ENCODE results near the gene TRPC3.

The TRPC3 gene

GRCh38 chr4:121977251-121978171 lies 25.7 kb upstream of the TRPC3 start:
- H3K9me3 ChIP-seq (ENCODE audit: control insufficient read depth in 1 of 2, low read length in 2 of 2) = no peaks in the 10 kb centered on the region
- H3K4me1 ChIP-seq (ENCODE audit: control insufficient read depth in 1 of 2, insufficient read depth in 2 of 2, low read length in 2 of 2) = no peaks in the 10 kb centered on the region
- no peak overlapping the region for H3K4me3 ChIP-seq (ENCODE audit: low read depth in 1 of 2, low read length in 2 of 2)
- H3K9ac ChIP-seq (ENCODE audit: low read depth in 1 of 2, low read length in 2 of 2) = no peak overlapping the region
- no peak overlapping the region for H3K27ac ChIP-seq (ENCODE audit: low read depth, low read length)
- no peaks in the 10 kb centered on the region for H3K27me3 ChIP-seq (ENCODE audit: control insufficient read depth in 1 of 2, insufficient read depth in 2 of 2, low read length in 2 of 2)
- no peaks in the 10 kb centered on the region for H3K36me3 ChIP-seq (ENCODE audit: control insufficient read depth in 1 of 2, insufficient read depth in 2 of 2, low read length in 2 of 2)

GRCh38 chr4:121975784-121976183 lies 23.9 kb upstream of the TRPC3 start:
- H3K9me3 ChIP-seq (ENCODE audit: control insufficient read depth in 1 of 2, low read length in 2 of 2) = no peaks in the 10 kb centered on the region
- no peaks in the 10 kb centered on the region for H3K36me3 ChIP-seq (ENCODE audit: control insufficient read depth in 1 of 2, insufficient read depth in 2 of 2, low read length in 2 of 2)
- no peak overlapping the region for H3K9ac ChIP-seq (ENCODE audit: low read depth in 1 of 2, low read length in 2 of 2)
- H3K27me3 ChIP-seq (ENCODE audit: control insufficient read depth in 1 of 2, insufficient read depth in 2 of 2, low read length in 2 of 2) = no peaks in the 10 kb centered on the region
- H3K27ac ChIP-seq (ENCODE audit: low read depth, low read length) = no peak overlapping the region
- no peak overlapping the region for H3K4me3 ChIP-seq (ENCODE audit: low read depth in 1 of 2, low read length in 2 of 2)
- no peaks in the 10 kb centered on the region for H3K4me1 ChIP-seq (ENCODE audit: control insufficient read depth in 1 of 2, insufficient read depth in 2 of 2, low read length in 2 of 2)

- H3K27ac ChIP-seq (ENCODE audit: low read depth, low read length) = no peak overlapping the region
- no peaks in the 10 kb centered on the region for H3K36me3 ChIP-seq (ENCODE audit: control insufficient read depth in 1 of 2, insufficient read depth in 2 of 2, low read length in 2 of 2)
- no peak overlapping the region for H3K4me3 ChIP-seq (ENCODE audit: low read depth in 1 of 2, low read length in 2 of 2)
- H3K4me1 ChIP-seq (ENCODE audit: control insufficient read depth in 1 of 2, insufficient read depth in 2 of 2, low read length in 2 of 2) = no peaks in the 10 kb centered on the region
- H3K9ac ChIP-seq (ENCODE audit: low read depth in 1 of 2, low read length in 2 of 2) = no peak overlapping the region
- no peaks in the 10 kb centered on the region for H3K9me3 ChIP-seq (ENCODE audit: control insufficient read depth in 1 of 2, low read length in 2 of 2)
- peaks cover 0 to 3% of the 10 kb centered on the region in 2 donors for H3K27me3 ChIP-seq (ENCODE audit: control insufficient read depth in 1 of 2, insufficient read depth in 2 of 2, low read length in 2 of 2)
These were observed 22.0 kb upstream of the TRPC3 start for GRCh38 chr4:121973816-121974215.

- Histone ChIP-seq H3K9ac (ENCODE audit: low read depth in 1 of 2, low read length in 2 of 2) (no peak overlapping the region), H3K4me3 (ENCODE audit: low read depth in 1 of 2, low read length in 2 of 2) (no peak overlapping the region), H3K36me3 (ENCODE audit: control insufficient read depth in 1 of 2, insufficient read depth in 2 of 2, low read length in 2 of 2) (no peaks in the 10 kb centered on the region), H3K27me3 (ENCODE audit: control insufficient read depth in 1 of 2, insufficient read depth in 2 of 2, low read length in 2 of 2) (peaks cover 3 to 9% of the 10 kb centered on the region in 2 donors), H3K9me3 (ENCODE audit: control insufficient read depth in 1 of 2, low read length in 2 of 2) (no peaks in the 10 kb centered on the region), H3K4me1 (ENCODE audit: control insufficient read depth in 1 of 2, insufficient read depth in 2 of 2, low read length in 2 of 2) (no peaks in the 10 kb centered on the region), H3K27ac (ENCODE audit: low read depth, low read length) (no peak overlapping the region)
These were observed 17.0 kb upstream of the TRPC3 start for GRCh38 chr4:121968859-121969258.

GRCh38 chr4:121964958-121965357 lies 13.1 kb upstream of the TRPC3 start:
- H3K27me3 ChIP-seq (ENCODE audit: control insufficient read depth in 1 of 2, insufficient read depth in 2 of 2, low read length in 2 of 2) = peaks cover 0 to 9% of the 10 kb centered on the region in 2 donors
- H3K4me1 ChIP-seq (ENCODE audit: control insufficient read depth in 1 of 2, insufficient read depth in 2 of 2, low read length in 2 of 2) = no peaks in the 10 kb centered on the region
- H3K4me3 ChIP-seq (ENCODE audit: low read depth in 1 of 2, low read length in 2 of 2) = no peak overlapping the region
- no peaks in the 10 kb centered on the region for H3K9me3 ChIP-seq (ENCODE audit: control insufficient read depth in 1 of 2, low read length in 2 of 2)
- no peaks in the 10 kb centered on the region for H3K36me3 ChIP-seq (ENCODE audit: control insufficient read depth in 1 of 2, insufficient read depth in 2 of 2, low read length in 2 of 2)
- no peak overlapping the region for H3K27ac ChIP-seq (ENCODE audit: low read depth, low read length)
- H3K9ac ChIP-seq (ENCODE audit: low read depth in 1 of 2, low read length in 2 of 2) = no peak overlapping the region

- Histone ChIP-seq H3K9me3 (ENCODE audit: control insufficient read depth in 1 of 2, low read length in 2 of 2) (no peaks in the 10 kb centered on the region), H3K27me3 (ENCODE audit: control insufficient read depth in 1 of 2, insufficient read depth in 2 of 2, low read length in 2 of 2) (no peaks in the 10 kb centered on the region), H3K4me3 (ENCODE audit: low read depth in 1 of 2, low read length in 2 of 2) (no peak overlapping the region), H3K9ac (ENCODE audit: low read depth in 1 of 2, low read length in 2 of 2) (no peak overlapping the region), H3K27ac (ENCODE audit: low read depth, low read length) (no peak overlapping the region), H3K4me1 (ENCODE audit: control insufficient read depth in 1 of 2, insufficient read depth in 2 of 2, low read length in 2 of 2) (no peaks in the 10 kb centered on the region), H3K36me3 (ENCODE audit: control insufficient read depth in 1 of 2, insufficient read depth in 2 of 2, low read length in 2 of 2) (no peaks in the 10 kb centered on the region)
These were observed 9.0 kb upstream of the TRPC3 start for GRCh38 chr4:121960818-121961217.

GRCh38 chr4:121958777-121959176 lies 6.9 kb upstream of the TRPC3 start:
- H3K36me3 ChIP-seq (ENCODE audit: control insufficient read depth in 1 of 2, insufficient read depth in 2 of 2, low read length in 2 of 2) = no peaks in the 10 kb centered on the region
- no peaks in the 10 kb centered on the region for H3K9me3 ChIP-seq (ENCODE audit: control insufficient read depth in 1 of 2, low read length in 2 of 2)
- no peaks in the 10 kb centered on the region for H3K27me3 ChIP-seq (ENCODE audit: control insufficient read depth in 1 of 2, insufficient read depth in 2 of 2, low read length in 2 of 2)
- no peak overlapping the region for H3K4me3 ChIP-seq (ENCODE audit: low read depth in 1 of 2, low read length in 2 of 2)
- H3K27ac ChIP-seq (ENCODE audit: low read depth, low read length) = no peak overlapping the region
- H3K4me1 ChIP-seq (ENCODE audit: control insufficient read depth in 1 of 2, insufficient read depth in 2 of 2, low read length in 2 of 2) = no peaks in the 10 kb centered on the region
- no peak overlapping the region for H3K9ac ChIP-seq (ENCODE audit: low read depth in 1 of 2, low read length in 2 of 2)

GRCh38 chr4:121957266-121957665 lies 5.4 kb upstream of the TRPC3 start:
- H3K4me3 ChIP-seq (ENCODE audit: low read depth in 1 of 2, low read length in 2 of 2) = no peak overlapping the region
- no peaks in the 10 kb centered on the region for H3K9me3 ChIP-seq (ENCODE audit: control insufficient read depth in 1 of 2, low read length in 2 of 2)
- peaks cover 8 to 12% of the 10 kb centered on the region in 2 donors for H3K27me3 ChIP-seq (ENCODE audit: control insufficient read depth in 1 of 2, insufficient read depth in 2 of 2, low read length in 2 of 2)
- H3K9ac ChIP-seq (ENCODE audit: low read depth in 1 of 2, low read length in 2 of 2) = no peak overlapping the region
- H3K4me1 ChIP-seq (ENCODE audit: control insufficient read depth in 1 of 2, insufficient read depth in 2 of 2, low read length in 2 of 2) = no peaks in the 10 kb centered on the region
- no peaks in the 10 kb centered on the region for H3K36me3 ChIP-seq (ENCODE audit: control insufficient read depth in 1 of 2, insufficient read depth in 2 of 2, low read length in 2 of 2)
- no peak overlapping the region for H3K27ac ChIP-seq (ENCODE audit: low read depth, low read length)

- Histone ChIP-seq H3K9me3 (ENCODE audit: control insufficient read depth in 1 of 2, low read length in 2 of 2) (no peaks in the 10 kb centered on the region), H3K27me3 (ENCODE audit: control insufficient read depth in 1 of 2, insufficient read depth in 2 of 2, low read length in 2 of 2) (peaks cover 18 to 32% of the 10 kb centered on the region in 2 donors), H3K4me1 (ENCODE audit: control insufficient read depth in 1 of 2, insufficient read depth in 2 of 2, low read length in 2 of 2) (peaks cover 5 to 6% of the 10 kb centered on the region in 2 donors), H3K9ac (ENCODE audit: low read depth in 1 of 2, low read length in 2 of 2) (no peak overlapping the region), H3K27ac (ENCODE audit: low read depth, low read length) (no peak overlapping the region), H3K36me3 (ENCODE audit: control insufficient read depth in 1 of 2, insufficient read depth in 2 of 2, low read length in 2 of 2) (no peaks in the 10 kb centered on the region), H3K4me3 (ENCODE audit: low read depth in 1 of 2, low read length in 2 of 2) (no peak overlapping the region)
These were observed 2.0 kb upstream of the TRPC3 start for GRCh38 chr4:121953860-121954259.

- Histone ChIP-seq H3K27ac (ENCODE audit: low read depth, low read length) (no peak overlapping the region), H3K4me1 (ENCODE audit: control insufficient read depth in 1 of 2, insufficient read depth in 2 of 2, low read length in 2 of 2) (peaks cover 5 to 6% of the 10 kb centered on the region in 2 donors), H3K9ac (ENCODE audit: low read depth in 1 of 2, low read length in 2 of 2) (no peak overlapping the region), H3K27me3 (ENCODE audit: control insufficient read depth in 1 of 2, insufficient read depth in 2 of 2, low read length in 2 of 2) (peaks cover 18 to 32% of the 10 kb centered on the region in 2 donors), H3K4me3 (ENCODE audit: low read depth in 1 of 2, low read length in 2 of 2) (peak overlapping the region in 1 of 2 donors; percentile 63), H3K9me3 (ENCODE audit: control insufficient read depth in 1 of 2, low read length in 2 of 2) (no peaks in the 10 kb centered on the region), H3K36me3 (ENCODE audit: control insufficient read depth in 1 of 2, insufficient read depth in 2 of 2, low read length in 2 of 2) (no peaks in the 10 kb centered on the region)
These were observed 430 bp upstream of the TRPC3 start for GRCh38 chr4:121952290-121952689.
